ENCODE measurements around the gene MROH2B. TPM values are rescaled to one million over a fixed set of nuclear protein-coding genes. Genes with fewer than 3 reads are reported as not detected.

The MROH2B gene
- total RNA-seq, 1 experiment from 2014 or later: not detected

DNA sequence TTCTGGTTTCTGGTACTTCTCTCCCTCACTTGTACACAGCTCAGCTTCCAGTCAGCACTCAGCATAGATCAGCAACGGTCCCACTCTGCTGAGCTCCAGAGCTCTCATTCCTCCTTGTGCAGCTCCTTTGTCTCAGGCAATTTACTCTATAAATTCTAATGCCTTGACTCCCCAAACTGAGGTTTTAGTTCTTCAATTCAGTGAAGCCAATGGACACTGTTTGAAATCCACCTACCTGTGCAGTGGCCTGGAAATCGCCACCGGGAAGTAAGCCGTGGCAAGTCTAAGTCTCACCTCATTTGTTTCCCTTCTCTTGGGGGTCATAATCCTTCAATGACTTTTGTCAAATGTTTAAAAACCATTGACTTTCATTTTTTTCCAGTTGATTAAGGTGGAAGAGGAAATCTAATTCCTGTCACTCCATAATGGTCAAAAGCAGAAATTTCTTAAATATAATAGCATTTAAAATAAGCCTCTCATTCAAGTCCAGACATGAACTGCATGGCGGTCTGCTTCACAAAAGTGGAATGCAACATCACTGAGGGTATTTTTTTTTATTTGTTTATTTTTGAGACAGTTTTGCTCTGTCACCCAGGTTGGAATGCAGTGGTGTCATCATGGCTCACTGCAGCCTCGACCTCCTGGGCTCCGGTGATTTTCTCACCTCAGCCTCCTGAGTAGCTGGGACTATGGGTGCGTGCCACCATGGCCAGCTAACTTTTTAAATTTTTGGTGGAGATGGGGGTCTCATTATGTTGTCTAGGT lies 82.2 kb downstream of the MROH2B start:
- Mint-ChIP-seq H3K27ac (ENCODE audit: low read depth, unreplicated experiment) (peak overlapping the region; percentile 16), H3K4me1 (ENCODE audit: insufficient read depth, unreplicated experiment) (peaks cover 14% of the 10 kb centered on the region), H3K4me3 (ENCODE audit: unreplicated experiment) (no peak overlapping the region), H3K36me3 (ENCODE audit: insufficient read depth, unreplicated experiment) (no peaks in the 10 kb centered on the region), H3K9me3 (ENCODE audit: unreplicated experiment) (no peaks in the 10 kb centered on the region), H3K27me3 (ENCODE audit: insufficient read depth, unreplicated experiment) (no peaks in the 10 kb centered on the region)
- intact Hi-C loops (cut with micrococcal nuclease): no loop called here
- no peak for DNase-seq (ENCODE audit: unreplicated experiment)
- BruUV-seq (replicated peaks): no TSS peak
- POLR2A ChIA-PET: no interaction called here
- CTCF ChIA-PET: no interaction called here
- TF ChIP-seq, protein P1, sequence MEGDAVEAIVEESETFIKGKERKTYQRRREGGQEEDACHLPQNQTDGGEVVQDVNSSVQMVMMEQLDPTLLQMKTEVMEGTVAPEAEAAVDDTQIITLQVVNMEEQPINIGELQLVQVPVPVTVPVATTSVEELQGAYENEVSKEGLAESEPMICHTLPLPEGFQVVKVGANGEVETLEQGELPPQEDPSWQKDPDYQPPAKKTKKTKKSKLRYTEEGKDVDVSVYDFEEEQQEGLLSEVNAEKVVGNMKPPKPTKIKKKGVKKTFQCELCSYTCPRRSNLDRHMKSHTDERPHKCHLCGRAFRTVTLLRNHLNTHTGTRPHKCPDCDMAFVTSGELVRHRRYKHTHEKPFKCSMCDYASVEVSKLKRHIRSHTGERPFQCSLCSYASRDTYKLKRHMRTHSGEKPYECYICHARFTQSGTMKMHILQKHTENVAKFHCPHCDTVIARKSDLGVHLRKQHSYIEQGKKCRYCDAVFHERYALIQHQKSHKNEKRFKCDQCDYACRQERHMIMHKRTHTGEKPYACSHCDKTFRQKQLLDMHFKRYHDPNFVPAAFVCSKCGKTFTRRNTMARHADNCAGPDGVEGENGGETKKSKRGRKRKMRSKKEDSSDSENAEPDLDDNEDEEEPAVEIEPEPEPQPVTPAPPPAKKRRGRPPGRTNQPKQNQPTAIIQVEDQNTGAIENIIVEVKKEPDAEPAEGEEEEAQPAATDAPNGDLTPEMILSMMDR (IDR thresholded peaks at IDR 0.05; ENCODE audit: unreplicated experiment): no peak

DNA sequence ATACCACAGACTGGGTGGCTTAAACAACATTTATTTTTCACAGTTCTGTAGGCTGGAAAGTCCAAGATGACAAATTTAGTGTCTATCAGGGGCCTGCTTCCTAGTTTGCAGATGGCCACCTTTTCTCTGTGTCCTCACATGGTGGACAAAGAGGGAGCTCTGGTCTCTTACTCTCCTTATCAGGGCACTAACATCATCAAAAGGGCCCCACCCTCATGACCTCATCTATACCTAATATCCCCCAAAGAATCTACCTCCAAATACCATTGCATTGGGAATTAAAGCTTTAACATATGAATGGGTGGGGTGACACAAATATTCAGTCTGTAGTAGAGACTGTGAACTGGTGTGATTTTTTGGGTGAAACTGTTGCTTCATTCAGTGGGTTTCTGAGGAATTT lies 83.8 kb downstream of the MROH2B start:
- no TSS peak for BruUV-seq (replicated peaks)
- POLR2A ChIA-PET: no interaction called here
- H3K27me3 Mint-ChIP-seq (ENCODE audit: insufficient read depth, unreplicated experiment): no peaks in the 10 kb centered on the region
- TF ChIP-seq, protein P1 (IDR thresholded peaks at IDR 0.05; ENCODE audit: unreplicated experiment): no peak
- no peak overlapping the region for H3K4me3 Mint-ChIP-seq (ENCODE audit: unreplicated experiment)
- no peak overlapping the region for H3K27ac Mint-ChIP-seq (ENCODE audit: low read depth, unreplicated experiment)
- no peaks in the 10 kb centered on the region for H3K36me3 Mint-ChIP-seq (ENCODE audit: insufficient read depth, unreplicated experiment)
- intact Hi-C loops (cut with micrococcal nuclease): no loop called here
- H3K4me1 Mint-ChIP-seq (ENCODE audit: insufficient read depth, unreplicated experiment): peaks cover 14% of the 10 kb centered on the region
- CTCF ChIA-PET: interaction anchor here (0.6 to 1.0 kb wide), 2 partner anchors 82 to 269 kb away, joined by 3 read pairs; no protein-coding TSS in a partner anchor
- DNase-seq (ENCODE audit: unreplicated experiment): no peak
- H3K9me3 Mint-ChIP-seq (ENCODE audit: unreplicated experiment): no peaks in the 10 kb centered on the region

DNA sequence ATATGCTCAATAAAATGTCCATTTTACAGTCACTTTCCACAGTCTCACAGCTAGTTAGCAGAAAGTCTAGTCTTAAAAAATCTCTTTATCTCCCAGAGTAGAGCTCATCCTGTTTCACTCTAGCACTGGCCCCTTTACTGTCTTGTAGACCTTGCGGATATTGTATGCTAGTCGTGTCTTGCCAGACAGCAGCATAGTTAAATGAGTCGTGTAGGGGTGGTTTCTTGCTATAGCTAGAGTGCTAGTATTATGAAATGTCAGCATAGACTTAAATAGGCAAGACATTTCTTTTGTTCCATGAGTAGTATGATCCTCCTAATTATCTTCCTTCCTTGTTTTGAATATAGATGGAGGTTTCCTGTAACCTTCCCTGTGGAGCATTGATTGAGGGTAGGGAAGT lies 84.5 kb downstream of the MROH2B start:
- CTCF ChIA-PET: no interaction called here
- no peak overlapping the region for H3K4me3 Mint-ChIP-seq (ENCODE audit: unreplicated experiment)
- intact Hi-C loops (cut with micrococcal nuclease): no loop called here
- no peak overlapping the region for H3K27ac Mint-ChIP-seq (ENCODE audit: low read depth, unreplicated experiment)
- TF ChIP-seq, protein P1 (IDR thresholded peaks at IDR 0.05; ENCODE audit: unreplicated experiment): no peak
- no peak for DNase-seq (ENCODE audit: unreplicated experiment)
- no peaks in the 10 kb centered on the region for H3K36me3 Mint-ChIP-seq (ENCODE audit: insufficient read depth, unreplicated experiment)
- H3K9me3 Mint-ChIP-seq (ENCODE audit: unreplicated experiment): no peaks in the 10 kb centered on the region
- BruUV-seq (replicated peaks): no TSS peak
- POLR2A ChIA-PET: no interaction called here
- H3K27me3 Mint-ChIP-seq (ENCODE audit: insufficient read depth, unreplicated experiment): no peaks in the 10 kb centered on the region
- H3K4me1 Mint-ChIP-seq (ENCODE audit: insufficient read depth, unreplicated experiment): peaks cover 10% of the 10 kb centered on the region

DNA sequence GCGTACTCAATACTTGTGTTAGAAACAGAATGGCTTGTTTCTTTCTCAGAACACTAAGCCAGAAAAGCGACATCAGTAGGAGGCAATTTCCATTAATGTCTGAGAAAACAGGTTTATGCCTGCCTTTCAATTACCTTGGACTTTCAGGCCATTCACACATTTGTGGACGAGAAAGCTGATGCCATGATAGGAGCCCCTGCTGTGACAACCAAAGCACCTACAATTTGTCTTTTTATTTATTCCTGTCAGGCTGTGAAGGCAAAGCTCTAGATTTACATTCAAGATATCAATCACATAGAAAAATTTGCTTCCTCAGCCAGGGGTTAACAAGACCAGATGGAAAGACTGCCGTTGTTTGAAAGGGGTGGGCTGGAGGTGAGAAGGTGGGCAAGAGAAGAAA lies 85.6 kb downstream of the MROH2B start:
- CTCF ChIA-PET: interaction anchor here (0.7 kb wide), 1 partner anchor 84 kb away, joined by 3 read pairs; no protein-coding TSS in a partner anchor
- no peaks in the 10 kb centered on the region for H3K4me1 Mint-ChIP-seq (ENCODE audit: insufficient read depth, unreplicated experiment)
- TF ChIP-seq, protein P1 (IDR thresholded peaks at IDR 0.05; ENCODE audit: unreplicated experiment): no peak
- H3K36me3 Mint-ChIP-seq (ENCODE audit: insufficient read depth, unreplicated experiment): no peaks in the 10 kb centered on the region
- intact Hi-C loops (cut with micrococcal nuclease): no loop called here
- BruUV-seq (replicated peaks): no TSS peak
- H3K27me3 Mint-ChIP-seq (ENCODE audit: insufficient read depth, unreplicated experiment): no peaks in the 10 kb centered on the region
- H3K9me3 Mint-ChIP-seq (ENCODE audit: unreplicated experiment): no peaks in the 10 kb centered on the region
- H3K27ac Mint-ChIP-seq (ENCODE audit: low read depth, unreplicated experiment): no peak overlapping the region
- H3K4me3 Mint-ChIP-seq (ENCODE audit: unreplicated experiment): no peak overlapping the region
- POLR2A ChIA-PET: no interaction called here
- no peak for DNase-seq (ENCODE audit: unreplicated experiment)
